Hematopoietic multipotent progenitor cell treated with erythropoietin and hydrocortisone succinate and interleukin-3 and kit ligand, for 8 days (in vitro differentiated cells): Measurements from ENCODE around the gene OTUD5.

Experiments
- DNase-seq: peaks from one replicate; pipeline ENCODE4 v3.0.0-alpha.2; 2015

The OTUD5 gene

GRCh38 chrX:48935301-48935670 lies 22.1 kb downstream of the OTUD5 start:
- DNase-seq: no peak

DNA sequence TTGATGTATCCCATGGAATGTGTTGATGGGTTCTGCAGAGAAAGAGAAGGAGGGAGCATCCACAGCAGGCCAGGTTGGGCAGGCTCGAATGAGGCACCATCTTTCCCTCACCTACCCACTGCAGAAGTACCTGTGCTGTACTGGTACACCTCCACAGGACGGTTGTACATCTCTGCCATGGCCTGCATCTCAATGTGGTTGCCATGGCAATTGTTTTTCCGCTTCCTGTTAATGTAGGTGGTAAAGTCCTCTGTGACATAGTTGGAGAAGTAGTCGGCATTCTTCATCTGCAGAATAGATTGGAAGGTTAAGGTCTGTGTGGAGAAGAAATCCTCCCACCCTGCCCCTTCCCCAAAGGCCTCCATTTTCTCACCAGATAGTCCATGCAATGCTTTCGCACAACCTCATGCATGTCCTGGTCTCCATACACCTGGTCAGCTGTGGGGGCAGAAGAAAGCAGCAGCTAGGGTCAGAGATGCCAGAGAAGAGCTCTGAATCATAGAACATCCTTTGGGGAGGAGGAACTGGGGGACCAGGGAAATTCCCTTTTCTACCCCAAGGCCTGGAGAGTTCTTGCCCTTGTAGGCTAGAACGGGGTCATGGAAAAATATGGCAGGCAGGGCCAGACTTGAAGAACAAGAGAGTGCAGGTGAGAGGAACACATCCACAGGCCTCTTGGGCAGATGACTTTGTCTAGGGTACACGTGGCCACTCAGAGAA lies 22.7 kb downstream of the OTUD5 start:
- no peak for DNase-seq

- no peak for DNase-seq
These were observed 23.6 kb downstream of the OTUD5 start for GRCh38 chrX:48933757-48934156.

DNA sequence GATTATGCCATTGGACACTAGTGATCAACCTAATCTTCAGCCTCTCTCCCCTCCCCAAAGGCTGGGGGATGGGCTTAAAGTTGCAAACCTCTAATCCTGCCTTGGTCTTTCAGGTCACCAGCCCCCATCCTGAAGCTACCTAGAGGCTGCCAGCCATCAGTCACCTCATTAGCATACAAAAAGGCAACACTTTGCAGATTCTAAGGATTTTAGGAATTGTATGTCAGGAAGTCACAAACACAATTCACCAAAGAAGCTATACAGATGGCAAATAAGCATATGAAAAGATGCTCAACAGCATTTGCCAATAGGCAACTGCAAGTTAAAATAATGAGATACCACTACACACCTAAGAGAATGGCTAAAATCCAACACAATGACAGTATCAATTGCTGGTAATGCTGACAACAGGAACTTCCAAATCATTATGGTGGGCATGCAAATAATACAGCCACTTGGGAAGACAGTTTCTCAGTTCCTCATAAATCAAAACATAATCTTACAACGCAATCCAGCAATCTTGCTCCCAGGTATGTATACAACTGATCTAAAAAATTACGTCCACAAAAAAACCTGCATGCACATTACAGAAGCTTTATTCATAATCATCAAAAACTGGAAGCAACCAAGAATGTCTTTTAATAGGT lies 29.5 kb downstream of the OTUD5 start:
- DNase-seq: no peak

- DNase-seq: no peak
These were observed 30.3 kb downstream of the OTUD5 start for GRCh38 chrX:48927123-48927522.

- DNase-seq: no peak
These were observed 33.1 kb downstream of the OTUD5 start for GRCh38 chrX:48924270-48924669.

GRCh38 chrX:48923771-48924170 lies 33.6 kb downstream of the OTUD5 start:
- no peak for DNase-seq

- no peak for DNase-seq
These were observed 36.7 kb downstream of the OTUD5 start for GRCh38 chrX:48920718-48921104.

DNA sequence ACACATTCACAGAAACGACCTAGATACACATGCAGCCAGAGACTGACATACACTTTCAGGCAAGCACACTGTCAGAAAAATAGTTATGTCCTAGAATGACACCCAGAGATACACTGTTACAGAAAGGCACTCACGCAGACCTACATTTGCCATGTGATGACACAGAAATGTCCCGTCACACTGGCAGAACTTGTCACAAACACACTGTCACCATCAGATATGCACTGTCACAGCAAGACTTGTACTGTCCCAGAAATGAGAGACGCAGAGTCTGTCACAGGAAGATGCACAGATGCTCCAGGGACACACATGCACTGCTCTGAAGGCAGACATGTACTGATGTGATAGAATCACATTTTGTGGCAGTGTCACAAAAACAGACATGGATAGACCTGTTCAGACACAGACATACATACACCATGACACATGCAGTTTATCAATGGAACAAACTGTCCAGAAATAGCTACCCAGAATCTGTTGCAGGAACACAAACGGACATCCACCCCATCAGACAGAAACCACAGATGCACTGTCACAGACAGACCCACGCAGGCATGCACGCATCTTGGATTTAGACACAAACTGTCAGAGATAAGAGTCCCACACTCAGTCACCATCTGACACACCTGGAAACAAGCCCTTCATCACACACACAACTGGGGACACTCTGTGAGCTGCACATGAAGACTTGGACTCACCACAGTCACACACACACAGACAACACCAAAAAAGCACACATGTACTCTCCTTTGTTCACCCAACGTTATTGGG lies 37.3 kb downstream of the OTUD5 start:
- DNase-seq: peak; percentile 60

DNA sequence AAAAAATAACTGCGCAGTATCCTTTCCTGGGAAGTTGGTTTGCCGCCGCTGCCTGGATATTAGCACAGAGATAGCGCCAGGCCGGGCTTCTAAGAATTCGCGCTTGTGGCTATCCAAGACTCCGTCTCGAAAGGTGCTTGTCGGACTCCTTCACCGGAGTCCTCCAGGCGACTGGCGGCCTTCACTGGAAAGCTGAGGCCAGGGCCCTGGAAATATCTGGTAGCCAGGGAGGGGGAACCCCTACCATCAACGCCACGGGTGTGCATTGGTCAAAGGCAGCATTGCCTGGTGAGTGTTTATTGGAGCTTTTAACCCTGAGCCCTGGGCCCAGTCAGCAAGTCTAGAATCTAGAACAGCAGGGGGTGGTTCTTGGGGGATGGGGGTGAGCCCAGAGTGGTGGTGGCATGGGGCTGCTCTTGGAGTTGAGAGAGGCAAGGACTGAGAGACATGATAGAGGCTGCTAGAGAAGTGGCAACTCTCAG lies 38.0 kb downstream of the OTUD5 start:
- DNase-seq: no peak

GRCh38 chrX:48918643-48919340 lies 38.6 kb downstream of the OTUD5 start, which contains the start of gene PIM2:
TSS of gene PIM2 (minus strand) at chrX:48919024. CDS start at chrX:48918834, 190 bp downstream.
- DNase-seq: peak; percentile 96

DNA sequence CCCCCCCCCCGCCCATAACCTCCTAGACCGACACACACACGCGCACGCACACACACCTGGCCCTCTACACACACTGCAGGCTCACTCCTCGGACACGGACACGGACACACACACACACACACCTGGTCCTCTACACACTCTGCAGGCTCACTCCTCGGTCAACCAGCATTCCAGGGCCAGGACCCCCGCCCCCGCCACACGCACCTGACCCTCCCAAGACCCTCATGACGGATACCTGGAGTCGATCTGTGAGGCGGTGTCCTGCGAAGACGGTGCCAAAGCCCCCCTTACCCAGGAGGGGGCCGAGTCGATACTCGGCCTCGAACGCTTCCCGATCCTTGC lies 39.1 kb downstream of the OTUD5 start:
- no peak for DNase-seq

DNA sequence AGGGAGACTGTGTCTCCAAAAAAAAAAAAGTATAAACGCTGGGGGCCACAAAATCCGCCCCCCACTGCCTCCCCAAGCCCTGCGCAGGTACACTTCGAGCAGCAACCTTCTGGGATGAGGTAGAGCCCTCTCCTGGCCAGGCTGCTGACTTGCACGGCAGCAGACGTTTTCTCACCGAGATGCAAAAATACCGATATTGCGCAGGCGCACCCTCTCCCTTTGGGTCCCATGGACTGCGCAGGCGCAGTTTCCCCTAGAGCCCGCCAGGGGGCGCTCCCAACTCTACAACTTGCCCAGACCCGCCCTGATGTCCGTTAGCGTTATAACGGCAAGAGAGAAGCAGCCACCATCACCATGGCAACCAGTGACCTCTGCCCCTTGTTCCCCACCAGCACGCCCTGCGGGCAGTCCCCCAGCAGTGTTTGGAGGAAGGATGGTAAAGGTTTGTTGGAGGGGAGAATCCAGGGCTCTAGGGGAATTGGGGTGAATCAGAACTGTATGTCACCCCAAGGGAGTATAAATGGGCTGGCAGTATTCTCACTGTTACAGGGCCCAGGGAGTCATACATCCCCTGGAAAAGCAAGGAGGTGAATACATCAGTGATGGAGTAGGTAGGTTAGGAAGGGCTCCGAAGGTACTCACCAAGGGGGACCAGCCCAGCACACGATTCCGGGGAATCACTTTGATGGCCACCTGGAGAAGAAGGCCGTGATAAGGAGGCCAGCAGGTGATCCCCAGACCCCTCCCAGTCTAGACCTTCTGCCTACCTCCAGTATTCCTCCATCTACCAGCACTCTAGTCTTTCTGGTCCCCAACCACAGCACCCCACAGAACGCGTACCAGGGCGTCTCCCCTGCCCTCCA lies 40.0 kb downstream of the OTUD5 start:
- DNase-seq: peak; percentile 94

- no peak for DNase-seq
These were observed 42.6 kb downstream of the OTUD5 start for GRCh38 chrX:48914593-48915493.

- no peak for DNase-seq
These were observed 43.6 kb downstream of the OTUD5 start for GRCh38 chrX:48913605-48914366.

- DNase-seq: peak; percentile 90
These were observed 45.8 kb downstream of the OTUD5 start, which contains the start of gene SLC35A2 for GRCh38 chrX:48911412-48912182. TSS of gene SLC35A2 (minus strand) at chrX:48911646. CDS start at chrX:48911636, 10 bp downstream.

GRCh38 chrX:48910926-48911411 lies 46.4 kb downstream of the OTUD5 start:
- DNase-seq: peak; percentile 47

- DNase-seq: no peak
These were observed 47.6 kb downstream of the OTUD5 start for GRCh38 chrX:48909703-48910294.

- DNase-seq: no peak
These were observed 48.8 kb downstream of the OTUD5 start for GRCh38 chrX:48908600-48908999.
